Skeletal muscle satellite cell (primary cell): Measurements from ENCODE around the gene SLC24A4.
A peak's percentile ranks its signal among the peaks of the same experiment; 100 is the strongest.

ENCODE experiments used
- H3K27me3 ChIP-seq: 2 replicates; pipeline ENCODE4 v1.7.0; 2013; ENCODE audit warnings: low read length; ENCODE audit not compliant: control insufficient read depth, insufficient read depth
- H3K36me3 ChIP-seq: 2 replicates; pipeline ENCODE4 v1.7.0; 2013; ENCODE audit warnings: mild to moderate bottlenecking, control low read depth, low read length; ENCODE audit not compliant: insufficient read depth
- H3K4me1 ChIP-seq: 2 replicates; pipeline ENCODE4 v1.7.0; 2013; ENCODE audit warnings: low read length; ENCODE audit not compliant: control insufficient read depth, insufficient read depth
- H3K4me2 ChIP-seq: 2 replicates; pipeline ENCODE4 v1.7.0; 2013; ENCODE audit warnings: mild to moderate bottlenecking, low read length
- H3K4me3 ChIP-seq: 2 replicates; pipeline ENCODE4 v1.7.0; 2013; ENCODE audit warnings: low read length
- H3K9ac ChIP-seq: 2 replicates; pipeline ENCODE4 v1.7.0; 2013; ENCODE audit warnings: mild to moderate bottlenecking, low read depth, low read length, moderate library complexity
- H3K9me3 ChIP-seq: replicated peaks from 2 replicates; pipeline ENCODE4 v1.7.0; 2013; ENCODE audit warnings: mild to moderate bottlenecking, control low read depth, low read length

The SLC24A4 gene

DNA sequence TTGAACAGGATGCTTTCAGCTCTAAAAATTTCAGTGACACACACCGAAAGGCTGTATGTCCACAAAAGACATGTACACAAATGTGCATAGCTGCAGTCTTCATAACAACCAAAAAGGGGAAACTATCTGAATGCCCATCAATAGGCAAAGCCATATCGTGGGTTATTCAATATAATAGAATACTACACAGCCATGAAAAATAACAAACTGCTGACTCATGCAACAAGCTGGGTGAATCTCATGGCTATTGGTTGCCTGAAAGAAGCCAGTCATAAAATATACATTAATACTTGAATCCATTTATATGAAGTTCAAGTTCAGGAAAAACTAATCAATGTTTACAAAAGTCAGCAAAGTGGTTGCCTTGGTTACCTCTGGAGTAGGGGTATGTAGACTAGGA, 132.3 kb downstream of the SLC24A4 start:
- H3K36me3 ChIP-seq, result no peaks in the 10 kb centered on the region
- H3K4me2 ChIP-seq, result no peak overlapping the region
- H3K27me3 ChIP-seq, result peaks cover 8% of the 10 kb centered on the region
- no peaks in the 10 kb centered on the region for H3K4me1 ChIP-seq
- no peak overlapping the region for H3K4me3 ChIP-seq
- H3K9me3 ChIP-seq, result no peaks in the 10 kb centered on the region
- H3K9ac ChIP-seq, result no peak overlapping the region

GRCh38 chr14:92456215-92457015, 133.4 kb downstream of the SLC24A4 start:
- Histone ChIP-seq H3K36me3 (no peaks in the 10 kb centered on the region), H3K4me3 (no peak overlapping the region), H3K4me1 (no peaks in the 10 kb centered on the region), H3K4me2 (no peak overlapping the region), H3K9me3 (no peaks in the 10 kb centered on the region), H3K9ac (no peak overlapping the region), H3K27me3 (peaks cover 8% of the 10 kb centered on the region)

- no peaks in the 10 kb centered on the region for H3K36me3 ChIP-seq
- no peak overlapping the region for H3K4me3 ChIP-seq
- H3K9me3 ChIP-seq, result no peaks in the 10 kb centered on the region
- H3K4me2 ChIP-seq, result no peak overlapping the region
- no peaks in the 10 kb centered on the region for H3K4me1 ChIP-seq
- no peak overlapping the region for H3K9ac ChIP-seq
- peaks cover 8% of the 10 kb centered on the region for H3K27me3 ChIP-seq
These were observed 134.1 kb downstream of the SLC24A4 start for GRCh38 chr14:92457016-92457565.

DNA sequence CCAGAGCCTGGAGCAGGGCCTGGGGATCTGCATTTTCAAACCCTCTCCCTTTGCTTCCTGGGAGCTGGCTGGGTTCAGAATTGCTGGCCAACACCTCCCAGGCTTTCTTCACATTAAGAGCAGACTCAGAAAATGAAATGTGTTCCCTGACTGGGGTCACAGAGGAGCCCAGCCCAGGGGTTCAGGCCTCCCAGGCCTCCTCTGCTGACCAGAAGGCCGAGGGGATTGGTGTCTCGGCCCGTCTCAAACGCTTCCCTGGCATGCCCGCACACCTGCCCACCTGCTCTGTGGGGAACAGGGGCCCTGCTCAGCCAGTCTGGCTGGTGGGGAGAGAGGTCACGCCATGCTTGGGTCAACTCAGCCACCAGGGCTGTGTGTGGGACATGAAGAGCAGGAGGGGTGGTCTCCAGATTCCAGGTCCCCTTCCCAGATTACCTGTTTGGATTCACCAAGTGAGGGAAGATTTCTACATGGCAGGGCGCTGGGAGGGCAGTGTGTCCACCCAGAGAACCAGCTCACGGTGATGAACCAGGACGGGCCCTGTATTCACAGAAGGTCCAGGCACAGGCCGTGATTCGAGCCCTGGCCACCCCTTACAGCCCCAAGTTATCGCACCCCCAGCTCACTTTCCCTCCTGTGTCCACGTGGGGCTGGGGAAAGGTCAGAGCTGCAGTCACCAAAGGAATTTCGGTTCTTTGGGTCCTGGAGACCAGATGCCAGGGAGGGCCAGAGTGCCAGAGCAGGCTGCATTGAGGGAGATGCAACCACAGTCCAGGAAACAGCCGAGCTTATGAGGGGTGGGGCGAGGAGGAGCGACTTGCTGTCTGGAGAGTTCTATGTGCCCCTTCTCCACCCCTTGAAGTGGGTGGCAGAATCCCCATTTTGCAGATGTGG, 135.4 kb downstream of the SLC24A4 start:
- no peaks in the 10 kb centered on the region for H3K36me3 ChIP-seq

DNA sequence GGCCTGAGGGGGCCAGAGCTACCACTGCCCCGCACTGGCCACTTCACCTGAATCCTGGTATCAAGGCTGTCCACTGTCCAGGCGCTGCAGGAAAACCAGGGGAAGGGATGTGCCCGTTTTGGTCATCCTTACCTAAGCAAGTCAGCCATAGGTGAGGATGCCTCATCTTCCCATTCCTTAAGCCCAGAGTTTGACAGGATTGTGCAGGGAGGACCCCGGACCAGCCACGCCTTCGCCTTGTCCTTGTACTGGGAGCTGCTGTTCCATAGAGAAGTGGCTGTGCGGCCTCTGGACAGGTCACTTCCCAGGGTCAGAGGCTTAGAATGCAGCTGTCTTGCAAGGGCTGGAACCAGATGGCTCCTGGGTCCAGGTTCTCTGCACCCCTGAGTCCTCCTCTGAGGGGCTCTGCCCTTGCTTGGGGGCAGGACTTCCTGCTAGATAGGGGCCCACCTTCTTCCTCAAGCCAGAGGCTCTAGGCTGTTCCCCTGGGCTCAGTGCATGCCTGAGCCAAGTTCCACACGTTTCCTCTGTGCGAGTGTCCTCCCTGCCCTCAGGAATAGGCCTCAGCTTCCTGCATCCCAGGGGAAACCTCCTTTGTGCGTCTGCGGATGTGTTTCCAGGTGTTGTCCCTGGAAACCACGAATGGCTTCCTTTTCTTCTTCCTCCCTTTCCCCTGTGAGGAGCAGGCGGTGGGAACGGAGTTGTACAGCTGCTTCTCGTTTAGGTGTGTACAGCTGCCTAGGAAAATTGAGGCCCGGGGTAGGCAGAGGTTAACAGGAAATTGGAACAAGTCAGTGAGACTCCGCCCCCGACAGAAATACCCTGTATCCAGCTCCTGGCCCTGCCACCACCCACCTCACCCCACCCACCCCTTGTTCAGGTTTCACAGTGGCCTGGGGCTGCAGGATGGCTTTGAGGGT, 136.3 kb downstream of the SLC24A4 start:
- no peaks in the 10 kb centered on the region for H3K27me3 ChIP-seq
- H3K9ac ChIP-seq, result no peak overlapping the region
- no peak overlapping the region for H3K4me3 ChIP-seq
- no peaks in the 10 kb centered on the region for H3K9me3 ChIP-seq
- no peaks in the 10 kb centered on the region for H3K36me3 ChIP-seq
- no peak overlapping the region for H3K4me2 ChIP-seq
- no peaks in the 10 kb centered on the region for H3K4me1 ChIP-seq

More for the DNA sequence above, 135.4 kb downstream of the SLC24A4 start:
- H3K4me3 ChIP-seq, result no peak overlapping the region
- H3K9me3 ChIP-seq, result no peaks in the 10 kb centered on the region
- H3K4me1 ChIP-seq, result no peaks in the 10 kb centered on the region
- no peak overlapping the region for H3K9ac ChIP-seq
- H3K27me3 ChIP-seq, result no peaks in the 10 kb centered on the region
- no peak overlapping the region for H3K4me2 ChIP-seq

DNA sequence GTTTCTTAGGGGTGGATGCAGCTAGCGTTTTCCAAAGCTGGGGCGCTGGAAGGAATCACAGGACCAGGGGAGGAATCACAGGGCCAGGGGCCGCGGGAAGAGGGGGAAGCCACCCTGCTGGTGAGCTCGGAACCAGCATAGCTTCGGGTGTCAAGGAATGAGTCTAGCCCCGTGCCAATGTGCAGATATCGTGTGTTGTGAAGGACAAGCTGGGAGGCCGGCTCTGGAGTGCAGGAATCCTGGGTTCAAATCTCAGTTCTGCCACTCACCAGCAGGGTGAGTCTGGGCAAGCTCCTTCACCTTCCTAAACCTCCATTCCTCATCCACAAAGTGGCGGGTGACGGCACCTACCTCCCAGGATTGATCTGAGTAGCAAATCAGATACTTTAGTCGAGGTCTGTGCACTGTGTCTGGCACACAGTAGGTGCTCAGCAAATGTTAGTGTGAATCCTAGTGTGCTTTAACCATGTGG, 137.0 kb downstream of the SLC24A4 start:
- Histone ChIP-seq H3K27me3 (no peaks in the 10 kb centered on the region), H3K36me3 (no peaks in the 10 kb centered on the region), H3K9me3 (no peaks in the 10 kb centered on the region), H3K9ac (no peak overlapping the region), H3K4me3 (no peak overlapping the region), H3K4me2 (no peak overlapping the region), H3K4me1 (no peaks in the 10 kb centered on the region)

DNA sequence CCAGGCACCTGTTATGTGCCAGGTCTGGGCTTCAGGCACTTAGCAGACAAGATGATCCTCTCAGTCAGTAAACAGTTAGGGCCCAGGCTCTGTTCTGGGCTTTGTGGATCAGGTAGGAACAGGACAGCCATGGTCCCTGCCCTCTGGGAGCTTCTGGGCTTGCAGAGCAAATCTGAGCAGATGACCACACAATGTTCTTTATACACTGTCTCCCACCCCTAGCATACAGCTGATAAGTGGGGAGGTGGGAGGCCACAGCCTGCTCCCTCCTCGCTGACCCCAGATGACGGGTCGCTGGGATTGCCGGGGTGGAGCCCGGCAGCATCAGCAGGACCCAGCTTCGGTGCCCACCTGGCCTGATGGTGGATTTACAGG, 137.6 kb downstream of the SLC24A4 start:
- no peaks in the 10 kb centered on the region for H3K36me3 ChIP-seq
- H3K4me2 ChIP-seq, result no peak overlapping the region
- no peaks in the 10 kb centered on the region for H3K27me3 ChIP-seq
- no peaks in the 10 kb centered on the region for H3K9me3 ChIP-seq
- H3K9ac ChIP-seq, result no peak overlapping the region
- H3K4me1 ChIP-seq, result no peaks in the 10 kb centered on the region
- H3K4me3 ChIP-seq, result no peak overlapping the region

DNA sequence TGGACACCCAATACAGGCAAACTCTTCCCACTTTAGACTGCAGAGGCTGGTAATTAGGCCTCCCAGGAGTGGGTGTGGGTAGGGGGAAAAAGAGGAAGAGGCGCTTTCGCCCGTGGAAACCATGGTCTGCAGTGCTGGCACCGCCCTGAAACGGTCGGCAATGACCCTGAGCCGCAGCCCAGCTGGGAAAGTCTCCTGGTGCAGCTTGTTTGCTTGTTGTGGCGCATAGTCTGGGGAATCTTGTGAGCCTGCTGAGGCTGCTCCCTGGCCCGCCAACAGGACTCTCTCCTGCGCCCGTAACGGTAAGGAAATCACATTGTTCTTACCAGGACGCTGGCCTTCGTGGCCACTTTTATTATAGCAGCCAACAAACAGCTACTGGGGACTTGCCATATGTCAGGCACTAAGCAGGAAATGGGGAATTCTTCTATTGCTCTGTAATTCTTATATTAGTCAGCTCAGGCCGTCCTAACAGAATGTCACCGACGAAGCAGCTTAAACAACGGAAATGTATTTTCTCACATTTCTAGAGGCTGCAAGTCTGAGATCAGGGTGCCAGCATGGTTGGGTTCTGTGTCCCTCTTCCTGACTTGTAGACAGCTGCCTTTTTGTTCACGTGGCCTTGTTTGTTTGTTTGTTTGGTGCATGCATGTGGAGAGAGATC, 138.1 kb downstream of the SLC24A4 start:
- Histone ChIP-seq H3K4me1 (no peaks in the 10 kb centered on the region), H3K4me3 (no peak overlapping the region), H3K27me3 (no peaks in the 10 kb centered on the region), H3K4me2 (peak overlapping the region; percentile 16), H3K36me3 (no peaks in the 10 kb centered on the region), H3K9me3 (no peaks in the 10 kb centered on the region), H3K9ac (no peak overlapping the region)

DNA sequence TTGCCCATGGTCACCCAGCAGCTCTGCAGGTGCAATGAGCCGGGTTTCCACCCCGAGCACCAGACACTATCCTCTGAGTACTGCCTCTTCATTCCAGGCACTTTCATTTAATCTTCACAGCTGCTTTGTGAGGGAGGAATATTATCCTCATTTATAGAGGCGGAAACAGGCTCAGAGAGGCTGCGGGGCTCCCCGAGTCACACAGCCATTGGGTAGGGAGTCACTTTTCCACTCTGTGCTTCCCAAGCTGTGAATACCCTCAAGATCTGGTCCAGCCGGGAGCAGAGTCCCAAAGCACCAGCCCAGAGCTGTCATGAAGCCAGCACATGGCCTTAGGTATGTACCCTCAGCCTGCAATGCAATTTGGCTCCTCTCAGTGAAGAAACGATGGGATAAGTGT, 138.9 kb downstream of the SLC24A4 start:
- H3K4me1 ChIP-seq, result no peaks in the 10 kb centered on the region
- H3K9ac ChIP-seq, result no peak overlapping the region
- peaks cover 2% of the 10 kb centered on the region for H3K9me3 ChIP-seq
- H3K36me3 ChIP-seq, result no peaks in the 10 kb centered on the region
- H3K4me2 ChIP-seq, result no peak overlapping the region
- H3K4me3 ChIP-seq, result no peak overlapping the region
- no peaks in the 10 kb centered on the region for H3K27me3 ChIP-seq

GRCh38 chr14:92462568-92462967, 139.6 kb downstream of the SLC24A4 start:
- Histone ChIP-seq H3K9me3 (peaks cover 5% of the 10 kb centered on the region), H3K27me3 (no peaks in the 10 kb centered on the region), H3K36me3 (no peaks in the 10 kb centered on the region), H3K4me1 (no peaks in the 10 kb centered on the region), H3K4me2 (no peak overlapping the region), H3K9ac (no peak overlapping the region), H3K4me3 (no peak overlapping the region)
